HG03442 (cell line): ENCODE results near the gene FCRL6.
A peak's percentile ranks its signal among the peaks of the same experiment; 100 is the strongest.

Experiments used
- ATAC-seq: cut with Tn5 transposase; IDR thresholded peaks from one replicate; pipeline ENCODE4 v1.9.1; 2021; ENCODE audit warnings: mild to moderate bottlenecking, moderate library complexity; ENCODE audit not compliant: unreplicated experiment

FCRL6 gene, protein sequence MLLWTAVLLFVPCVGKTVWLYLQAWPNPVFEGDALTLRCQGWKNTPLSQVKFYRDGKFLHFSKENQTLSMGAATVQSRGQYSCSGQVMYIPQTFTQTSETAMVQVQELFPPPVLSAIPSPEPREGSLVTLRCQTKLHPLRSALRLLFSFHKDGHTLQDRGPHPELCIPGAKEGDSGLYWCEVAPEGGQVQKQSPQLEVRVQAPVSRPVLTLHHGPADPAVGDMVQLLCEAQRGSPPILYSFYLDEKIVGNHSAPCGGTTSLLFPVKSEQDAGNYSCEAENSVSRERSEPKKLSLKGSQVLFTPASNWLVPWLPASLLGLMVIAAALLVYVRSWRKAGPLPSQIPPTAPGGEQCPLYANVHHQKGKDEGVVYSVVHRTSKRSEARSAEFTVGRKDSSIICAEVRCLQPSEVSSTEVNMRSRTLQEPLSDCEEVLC

GRCh38 chr1:159802111-159802510 lies at the start of gene FCRL6:
FCRL6 (plus strand) TSS chr1:159802360; CDS start chr1:159802425, 65 bp downstream.
- no peak for ATAC-seq

DNA sequence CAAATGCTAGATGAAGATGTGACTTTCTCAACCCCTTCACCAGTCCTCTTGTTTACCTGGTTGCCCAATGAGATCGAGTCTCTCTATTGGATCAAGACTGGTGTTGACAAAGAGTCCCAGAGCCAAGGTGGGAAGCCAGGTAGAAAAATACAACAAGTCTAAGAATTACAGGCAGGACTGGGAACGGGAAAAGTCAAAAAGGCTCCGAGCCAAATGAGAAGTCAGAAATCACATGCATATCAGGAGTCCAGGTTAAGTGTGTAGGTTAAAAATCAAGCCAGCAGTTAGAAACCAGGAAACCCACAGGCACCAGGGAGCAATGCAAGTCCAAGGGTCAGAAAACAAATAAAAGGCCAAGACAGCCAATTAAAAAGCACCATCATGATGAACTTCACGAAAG lies 48.8 kb upstream of the FCRL6 start:
- no peak for ATAC-seq

- ATAC-seq: no peak
Measured at GRCh38 chr1:159755451-159756007, 46.6 kb upstream of the FCRL6 start.

DNA sequence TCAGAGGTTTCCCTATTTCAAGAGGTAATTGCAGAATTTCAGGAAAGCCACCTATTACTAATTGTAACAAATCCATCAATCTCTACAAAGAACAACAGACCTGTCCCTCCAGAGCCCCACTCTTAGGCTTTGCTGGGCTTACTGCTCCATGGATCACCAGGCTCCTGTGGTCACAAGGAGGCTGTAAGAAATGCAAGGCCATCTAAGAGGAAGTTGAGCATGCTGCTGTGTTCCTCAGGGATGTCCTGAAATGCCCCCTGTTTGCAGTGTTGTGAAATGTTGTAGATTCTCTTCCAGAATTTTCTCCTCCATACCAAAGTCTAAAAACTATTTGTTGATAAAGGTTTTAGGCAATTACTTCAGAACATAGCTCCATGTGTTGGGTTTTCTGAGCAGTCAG lies 45.8 kb upstream of the FCRL6 start:
- ATAC-seq: no peak

GRCh38 chr1:159763686-159764085 lies 38.5 kb upstream of the FCRL6 start:
- no peak for ATAC-seq

DNA sequence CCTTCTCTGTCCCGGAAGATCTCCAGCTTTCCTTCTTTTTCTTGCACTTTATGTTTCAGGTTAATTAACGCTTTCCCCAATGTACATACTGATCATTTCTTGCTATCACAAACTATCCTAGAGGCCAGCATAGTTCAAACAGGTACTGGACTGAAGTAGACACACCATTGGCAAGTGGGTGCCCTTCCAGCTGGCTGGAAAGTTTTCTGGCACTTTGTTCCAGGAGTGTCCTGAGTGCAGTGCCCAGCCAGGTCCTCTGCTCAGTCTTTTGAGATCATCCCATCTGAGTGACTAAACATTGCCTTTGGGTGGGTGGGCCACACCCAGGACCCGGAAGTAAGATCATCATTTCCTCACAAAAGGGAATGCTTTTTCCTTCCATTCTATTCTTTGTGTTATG lies 36.4 kb upstream of the FCRL6 start:
- no peak for ATAC-seq

DNA sequence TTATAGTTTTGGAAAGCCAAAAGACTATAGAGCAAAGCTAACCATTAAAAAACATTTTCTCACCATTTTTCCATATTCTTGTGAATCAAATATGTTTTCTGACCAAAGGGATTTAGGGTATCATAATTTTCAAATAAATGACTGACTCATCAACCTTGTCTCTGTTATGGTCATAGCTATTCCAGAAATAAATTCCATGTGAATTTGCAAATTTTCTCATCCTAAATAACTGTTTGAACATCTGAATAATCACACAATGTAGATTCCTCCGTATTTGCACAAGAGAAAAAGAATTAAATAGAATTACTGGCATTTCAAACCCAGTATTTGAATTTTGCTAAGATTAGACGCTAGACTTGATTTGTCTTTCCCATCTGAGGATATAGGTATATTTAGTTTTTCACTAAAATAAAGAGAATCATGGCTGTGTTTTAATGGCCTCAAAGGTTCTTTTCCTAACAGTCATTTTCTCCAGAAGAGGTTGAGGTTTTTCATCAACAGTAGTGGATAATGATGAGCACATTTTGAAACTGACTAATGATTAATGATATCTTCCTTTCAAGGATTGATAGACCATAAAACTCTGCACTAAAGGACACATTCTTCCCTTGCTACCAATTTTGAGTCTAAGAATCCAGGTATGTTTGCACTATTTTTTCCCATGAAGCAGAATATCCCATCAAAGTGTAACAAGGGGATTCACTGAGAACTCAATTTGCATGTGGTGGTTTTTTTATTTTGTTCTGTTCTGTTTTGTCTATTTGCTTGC lies 30.8 kb upstream of the FCRL6 start:
- no peak for ATAC-seq

DNA sequence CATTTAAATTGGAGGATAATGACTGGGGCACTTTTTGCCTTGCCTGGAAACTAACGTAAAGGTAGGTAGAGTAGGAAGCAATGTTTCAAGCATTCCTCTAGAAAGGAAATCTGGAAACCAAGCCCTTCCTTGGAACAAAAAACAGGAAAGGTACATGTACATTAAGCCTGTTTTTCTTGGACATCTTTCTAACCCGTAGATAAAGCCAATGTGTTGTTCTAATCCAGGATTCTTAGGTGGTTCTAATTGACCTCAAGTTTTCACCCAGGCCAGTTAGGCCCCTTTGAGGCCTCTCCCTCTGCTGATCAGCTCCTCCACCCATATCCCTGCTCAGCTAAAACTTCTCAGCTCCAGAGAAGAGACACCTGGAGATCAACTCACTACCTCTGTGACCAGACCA lies 27.7 kb upstream of the FCRL6 start:
- no peak for ATAC-seq

- no peak for ATAC-seq
Measured at GRCh38 chr1:159775716-159776115, 26.4 kb upstream of the FCRL6 start.

DNA sequence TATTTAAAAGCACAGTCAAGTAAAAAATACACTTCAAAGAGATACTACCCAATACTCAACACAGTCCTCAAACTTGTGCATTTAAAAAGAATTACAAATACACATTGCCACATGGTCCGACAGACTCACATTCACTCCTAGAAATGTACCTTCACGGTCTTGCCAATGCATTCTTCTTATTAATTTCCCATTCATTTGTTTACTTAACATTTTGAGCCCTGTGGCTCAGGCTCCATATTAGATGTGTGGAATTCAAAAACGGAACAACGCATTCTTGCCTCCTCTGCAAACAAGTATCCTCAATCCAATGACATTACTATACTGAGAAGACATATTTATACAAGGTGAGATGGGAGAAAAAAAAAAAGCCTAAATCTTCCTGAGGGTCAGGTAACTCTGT lies 23.9 kb upstream of the FCRL6 start:
- ATAC-seq: no peak

DNA sequence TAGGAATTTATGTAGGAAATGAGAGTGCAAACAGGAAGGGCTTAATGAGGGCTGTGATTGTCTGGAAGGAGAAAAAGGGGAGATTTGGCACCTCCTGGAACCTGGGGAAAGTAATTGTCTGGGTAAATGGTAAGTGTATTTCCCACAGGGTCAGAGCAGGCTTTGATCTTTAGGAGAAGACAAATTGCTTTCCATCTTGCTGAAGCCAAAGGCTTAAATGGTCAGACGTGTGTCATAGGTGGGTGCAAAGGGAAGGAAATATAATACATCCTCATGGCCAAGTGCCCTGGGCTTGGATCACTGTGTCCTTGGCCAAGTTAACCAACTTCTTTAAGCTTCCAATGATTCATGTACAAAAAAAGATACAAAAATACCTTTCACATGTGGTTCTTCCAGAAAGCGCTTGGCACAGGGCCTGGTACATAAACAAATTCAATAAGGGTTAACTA lies 22.7 kb upstream of the FCRL6 start:
- ATAC-seq: no peak

- peak; percentile 97 for ATAC-seq
Measured at GRCh38 chr1:159780583-159781582, 21.3 kb upstream of the FCRL6 start, which contains the start of gene DUSP23. DUSP23 (plus strand) TSS chr1:159780962; CDS start chr1:159781101, 139 bp downstream.

DNA sequence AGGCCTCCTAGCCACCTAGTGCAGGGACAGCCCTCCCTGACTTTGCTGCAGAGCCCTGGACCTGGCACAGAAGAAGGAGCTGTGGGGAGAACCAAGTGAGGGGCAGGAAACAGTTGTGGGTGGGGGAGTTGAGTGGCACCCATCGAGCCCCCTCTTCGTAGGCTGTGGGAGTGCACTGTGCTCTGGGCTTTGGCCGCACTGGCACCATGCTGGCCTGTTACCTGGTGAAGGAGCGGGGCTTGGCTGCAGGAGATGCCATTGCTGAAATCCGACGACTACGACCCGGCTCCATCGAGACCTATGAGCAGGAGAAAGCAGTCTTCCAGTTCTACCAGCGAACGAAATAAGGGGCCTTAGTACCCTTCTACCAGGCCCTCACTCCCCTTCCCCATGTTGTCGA lies 20.2 kb upstream of the FCRL6 start:
- no peak for ATAC-seq

DNA sequence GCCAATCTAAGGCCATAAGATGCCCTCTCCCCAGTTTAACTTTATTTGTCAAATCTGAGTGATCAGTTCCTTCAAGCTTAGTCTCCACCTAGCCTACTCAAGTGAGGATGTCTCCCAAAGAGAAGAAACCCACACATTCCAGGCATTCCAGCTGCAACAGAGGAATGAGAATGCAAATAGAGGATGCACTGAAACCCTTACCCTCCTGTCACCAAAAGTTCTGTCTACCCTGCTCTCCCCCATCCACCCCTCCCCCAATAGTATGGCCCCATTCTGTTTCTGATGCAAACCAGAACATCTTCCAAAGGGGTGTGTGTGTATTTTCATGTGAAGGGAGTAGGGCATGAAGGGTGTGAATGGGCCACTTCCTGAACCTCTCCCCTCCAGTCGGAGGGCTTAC lies 18.4 kb upstream of the FCRL6 start:
- no peak for ATAC-seq

- ATAC-seq: no peak
Measured at GRCh38 chr1:159786465-159786864, 15.7 kb upstream of the FCRL6 start.

DNA sequence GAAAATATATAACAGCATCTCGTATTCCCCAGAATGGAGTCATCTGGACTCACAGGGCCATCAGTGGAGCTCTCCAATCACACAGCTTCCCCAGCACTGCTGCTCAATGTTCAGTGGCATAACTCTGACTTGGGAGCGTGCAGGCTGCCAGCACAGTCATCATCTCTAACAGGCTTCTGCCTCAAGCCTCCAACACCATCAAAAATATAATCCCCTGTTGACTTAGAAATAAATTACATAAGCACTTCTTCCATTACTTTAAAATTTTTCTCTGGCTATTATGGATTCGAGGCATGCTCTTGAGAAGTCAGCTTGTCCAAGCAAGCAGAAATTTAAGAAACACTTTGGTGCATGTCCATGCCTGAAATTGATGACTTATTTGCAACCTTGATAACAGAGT lies 15.2 kb upstream of the FCRL6 start:
- ATAC-seq: no peak

DNA sequence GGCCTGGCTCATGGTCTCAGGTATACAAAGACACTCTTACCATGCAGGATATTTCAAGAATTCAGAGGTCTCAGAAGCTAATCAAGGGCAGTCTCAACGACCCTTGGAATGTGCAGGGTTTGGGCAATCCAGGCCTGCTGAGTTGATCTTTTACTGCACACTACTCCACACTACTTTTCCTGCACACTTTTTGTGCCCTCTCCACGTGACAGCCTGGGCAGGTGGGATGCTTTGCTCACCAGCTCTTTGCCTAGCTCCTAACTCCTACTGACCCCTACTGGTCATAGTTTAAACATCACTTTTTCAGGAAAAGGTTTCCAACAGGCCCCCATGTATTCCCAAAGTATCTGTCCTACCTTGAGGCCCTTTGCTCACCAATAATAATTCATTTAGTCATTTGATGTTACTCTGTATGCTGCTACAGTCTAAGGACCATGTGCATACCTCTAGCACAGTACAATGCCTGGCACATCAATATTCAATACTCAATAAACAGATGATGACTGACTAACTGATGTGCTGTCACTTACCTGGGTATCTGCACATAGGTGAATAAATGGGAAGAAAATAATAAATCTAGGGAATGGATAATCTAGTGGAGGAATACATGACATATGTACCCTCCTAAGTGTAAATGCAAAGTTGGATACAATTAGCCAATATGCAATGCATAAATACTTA lies 11.8 kb upstream of the FCRL6 start:
- no peak for ATAC-seq

DNA sequence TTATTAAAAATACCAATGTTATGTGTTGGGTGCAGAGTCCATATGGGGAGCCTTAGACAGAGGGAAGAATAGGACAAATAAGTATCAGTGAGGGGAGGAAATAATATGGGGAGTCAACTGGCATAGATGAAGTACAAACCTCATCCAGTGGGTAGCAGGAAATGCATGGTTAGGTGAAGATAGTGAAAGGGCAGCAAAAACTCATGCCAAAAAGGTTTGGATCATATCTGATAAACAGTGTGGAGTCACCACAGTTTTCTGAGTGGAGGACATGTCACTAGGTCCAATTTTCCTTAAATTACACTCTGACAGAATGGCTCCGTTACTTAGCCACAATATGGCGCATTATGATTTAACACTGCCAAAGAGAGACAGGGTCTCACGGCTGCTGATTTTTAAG lies 11.1 kb upstream of the FCRL6 start:
- no peak for ATAC-seq

DNA sequence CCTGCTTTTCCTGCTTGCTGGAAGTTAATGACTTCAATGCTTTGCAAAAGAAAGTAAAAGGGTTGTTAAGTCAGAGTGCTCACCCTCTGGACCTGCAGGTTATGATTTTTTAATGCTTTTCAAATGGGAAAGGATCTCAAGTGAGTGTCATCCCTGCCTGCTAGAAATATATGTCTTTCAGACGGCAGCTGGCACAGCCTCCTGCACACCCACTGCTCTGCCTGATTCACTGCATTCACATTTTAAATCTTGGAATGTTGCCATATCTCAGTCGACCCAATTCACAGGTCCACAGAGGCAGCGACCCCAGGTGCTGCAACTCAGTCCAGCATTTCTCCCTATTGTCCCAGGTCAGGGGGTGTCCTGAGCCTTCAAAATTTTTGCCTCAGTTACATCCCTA lies 10.7 kb upstream of the FCRL6 start:
- no peak for ATAC-seq

DNA sequence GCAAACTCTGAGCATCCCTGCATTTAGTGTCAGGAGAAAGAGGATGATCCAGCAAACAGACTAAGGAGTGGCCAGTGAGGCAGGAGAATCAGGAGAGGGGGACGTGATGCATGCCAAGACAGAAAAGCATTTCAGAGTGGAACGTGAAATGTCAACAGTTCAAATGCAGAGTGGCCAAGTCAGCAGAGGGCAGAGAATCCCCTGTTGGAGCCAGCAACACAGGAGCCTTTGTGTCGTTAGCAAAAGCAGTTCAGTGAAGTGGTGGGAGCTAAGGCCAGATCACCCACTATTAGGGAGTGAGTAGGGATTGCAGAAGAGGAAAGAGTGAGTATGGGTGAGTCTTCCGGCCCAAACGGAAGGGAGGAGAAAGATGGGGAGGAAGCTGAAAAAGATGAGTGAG lies 6.6 kb upstream of the FCRL6 start:
- no peak for ATAC-seq
